GM18511 (cell line): ENCODE results near the gene KLC3.

Source experiments
- ATAC-seq: cut with Tn5 transposase; IDR thresholded peaks from one replicate; pipeline ENCODE4 v1.9.1; 2021; ENCODE audit warnings: mild to moderate bottlenecking, moderate library complexity; ENCODE audit not compliant: unreplicated experiment

Gene KLC3

GRCh38 chr19:45348367-45349125 is 8.0 kb downstream of the KLC3 start:
- ATAC-seq = no peak

DNA sequence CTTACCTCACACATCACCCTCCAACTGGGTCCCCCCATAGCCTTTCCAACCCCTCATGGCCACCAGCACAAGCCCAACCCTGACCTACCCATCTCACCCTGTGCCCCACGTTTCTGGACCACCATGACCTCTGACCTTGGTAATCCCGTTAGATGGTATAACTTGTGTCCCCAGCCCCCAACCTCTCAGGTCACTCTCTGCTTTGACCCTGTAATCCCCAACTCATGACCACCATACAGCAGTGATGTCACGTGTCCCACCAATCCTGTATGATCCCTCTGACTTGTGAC is 8.5 kb downstream of the KLC3 start:
- ATAC-seq = no peak

GRCh38 chr19:45349430-45349941 is 8.9 kb downstream of the KLC3 start:
- ATAC-seq = no peak

DNA sequence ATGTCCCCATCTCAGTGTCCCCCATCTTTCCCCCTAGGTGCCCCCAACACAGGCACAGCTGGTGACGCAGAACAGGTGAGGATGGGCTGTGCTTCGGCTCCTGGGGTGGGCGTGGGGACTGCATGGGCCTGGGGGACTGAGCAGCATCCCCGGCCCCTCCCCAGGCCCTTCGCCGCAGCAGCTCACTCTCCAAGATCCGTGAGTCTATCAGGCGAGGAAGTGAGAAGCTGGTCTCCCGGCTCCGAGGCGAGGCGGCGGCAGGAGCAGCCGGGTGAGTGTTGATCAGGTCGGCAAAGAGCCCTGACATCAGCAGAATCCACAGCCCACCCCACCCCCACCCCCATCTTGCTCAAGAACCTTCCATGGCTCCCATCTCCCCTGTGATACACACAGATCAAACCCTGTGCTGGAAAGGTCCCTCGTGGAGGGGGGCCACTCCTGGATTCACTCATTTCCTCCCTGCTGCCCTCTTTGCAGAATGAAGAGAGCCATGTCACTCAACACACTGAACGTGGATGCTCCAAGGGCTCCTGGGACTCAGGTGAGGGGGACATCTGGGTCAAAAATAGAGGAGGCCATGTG is 10.0 kb downstream of the KLC3 start:
- ATAC-seq = no peak

DNA sequence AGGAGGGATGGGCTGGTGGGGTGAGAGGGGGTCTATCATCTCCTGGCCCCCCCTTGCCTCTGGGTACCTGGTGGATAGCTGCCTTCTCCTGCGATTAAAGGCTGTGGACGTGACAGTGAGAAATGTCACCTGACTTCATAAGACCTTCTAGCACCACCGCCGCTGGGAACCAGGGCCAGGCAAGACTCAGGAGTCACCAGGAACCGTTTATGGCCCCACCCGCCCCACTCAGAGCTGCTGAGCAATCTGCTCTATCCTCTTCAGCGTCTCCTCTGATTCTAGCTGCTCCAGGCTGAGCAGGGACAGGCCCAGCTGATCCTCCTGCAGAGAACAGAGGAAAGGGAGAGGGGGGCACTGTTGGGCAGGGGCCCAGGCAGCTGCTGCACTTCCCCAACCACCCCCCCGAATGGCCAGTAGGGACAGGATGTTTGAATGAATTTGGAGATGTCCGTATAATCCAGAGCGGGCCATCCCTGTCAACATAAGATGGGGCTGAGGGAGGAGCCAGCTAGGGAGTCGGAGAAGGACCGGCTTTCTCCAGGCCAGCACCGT is 10.9 kb downstream of the KLC3 start:
- no peak for ATAC-seq

DNA sequence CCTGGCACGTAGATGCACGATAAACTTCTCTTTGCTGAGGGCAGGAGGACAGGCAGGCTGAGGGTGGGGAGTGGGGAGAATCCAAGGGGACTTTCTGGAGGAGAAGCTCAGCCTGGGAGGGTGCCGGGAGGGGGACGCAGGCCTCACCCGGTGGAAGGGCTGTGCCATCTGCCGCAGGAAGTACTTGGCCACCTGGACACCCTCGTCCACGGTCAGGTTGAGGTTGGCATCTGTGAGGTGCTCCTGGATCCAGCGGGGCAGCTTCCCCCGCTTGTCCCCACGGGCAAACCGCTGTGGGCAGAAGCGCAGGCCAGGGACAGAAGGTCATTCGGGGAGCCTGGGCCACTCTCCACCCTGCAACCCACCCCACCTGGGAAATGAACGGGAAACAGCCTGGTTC is 11.5 kb downstream of the KLC3 start:
- no peak for ATAC-seq

DNA sequence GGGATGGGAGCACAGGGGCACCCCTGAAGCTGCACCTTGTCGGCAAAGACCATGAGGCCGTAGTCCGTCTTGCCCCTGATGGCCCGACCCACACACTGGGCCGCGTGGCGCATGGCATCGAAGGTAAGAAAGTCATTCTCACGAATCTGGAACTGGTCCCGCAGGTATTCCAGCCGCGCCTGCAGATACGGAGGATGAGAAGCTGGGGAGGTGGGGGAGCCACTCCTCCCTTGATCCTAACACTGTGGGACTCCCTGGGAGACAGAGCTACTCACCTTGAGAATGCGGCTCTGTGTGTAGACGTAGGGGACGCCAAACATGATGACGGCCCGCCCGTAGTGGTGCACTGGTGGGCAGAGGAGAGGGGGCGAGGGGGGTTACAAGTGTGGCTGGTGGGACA is 11.9 kb downstream of the KLC3 start:
- ATAC-seq = no peak

DNA sequence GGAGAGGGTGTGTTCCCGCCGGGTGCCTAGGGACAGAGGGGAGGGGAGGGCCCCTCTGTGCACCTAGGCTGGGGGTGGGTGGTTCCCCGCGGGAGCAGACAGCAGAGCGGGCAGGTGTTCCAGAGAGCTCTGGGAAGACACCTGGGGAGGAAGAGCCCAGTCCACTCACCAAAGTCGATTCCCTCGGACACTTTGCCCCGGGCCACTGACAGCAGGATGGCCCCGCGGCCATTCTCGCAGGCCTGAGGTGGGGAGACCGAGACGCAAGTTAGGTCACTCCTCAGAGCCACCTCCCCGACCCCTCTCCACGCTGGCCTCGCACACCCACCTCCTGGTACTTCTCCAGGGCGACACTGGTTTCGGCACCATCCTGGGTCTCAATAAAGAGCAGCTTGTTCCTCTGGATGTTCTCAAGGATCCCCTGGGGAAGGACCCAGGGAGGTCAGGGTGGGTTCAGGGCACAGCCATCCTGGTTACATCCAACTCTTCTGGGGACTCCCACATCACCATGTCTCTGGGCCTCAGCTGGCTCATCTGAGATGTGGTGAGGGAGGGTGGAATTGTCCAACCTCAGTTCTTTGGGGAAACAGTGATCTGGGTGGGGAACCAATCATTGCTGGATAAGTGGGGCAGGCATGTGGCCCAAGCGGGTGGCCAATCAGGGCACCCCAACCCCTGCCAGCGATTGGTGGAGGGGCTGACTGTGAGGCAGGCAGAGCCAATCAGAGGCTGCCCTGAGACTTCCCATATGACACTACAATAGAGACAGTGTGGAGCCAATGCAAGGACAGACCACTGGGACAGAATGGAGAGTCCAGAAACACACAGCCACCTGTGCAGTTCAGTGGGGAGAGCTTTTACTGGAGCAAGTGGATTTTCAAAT is 12.6 kb downstream of the KLC3 start:
- ATAC-seq = no peak

DNA sequence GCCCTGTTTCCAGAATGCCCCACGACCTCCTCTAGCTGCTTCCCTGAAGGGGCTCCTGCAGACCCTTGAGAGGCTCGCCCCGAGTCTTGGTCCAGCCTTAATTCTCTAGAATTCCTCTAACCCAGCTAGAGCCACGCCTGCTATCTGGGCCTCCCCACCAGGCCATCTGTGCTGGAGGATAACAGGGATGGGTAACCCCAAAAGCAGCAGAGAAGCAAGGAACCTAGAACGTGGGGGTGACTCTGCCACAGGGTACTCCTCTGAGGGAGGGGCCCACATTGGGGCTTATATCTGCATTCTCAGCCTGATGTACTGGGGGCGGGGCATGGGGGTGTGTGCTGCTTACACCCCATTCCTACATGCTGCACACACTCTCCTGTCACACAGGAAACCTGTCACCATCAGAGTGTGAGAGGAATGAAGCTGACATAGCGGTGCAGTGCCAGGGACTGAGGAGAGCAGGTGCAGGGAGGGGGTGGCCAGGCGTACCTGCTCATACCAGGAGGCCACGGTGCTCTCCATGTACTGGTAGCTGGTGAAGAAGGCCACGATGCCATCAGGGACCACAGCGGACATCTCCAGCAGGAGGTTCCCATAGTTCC is 13.8 kb downstream of the KLC3 start:
- ATAC-seq = no peak

- ATAC-seq = no peak
These were observed 14.9 kb downstream of the KLC3 start for GRCh38 chr19:45355402-45355801.

GRCh38 chr19:45355910-45356309 is 15.4 kb downstream of the KLC3 start:
- ATAC-seq = no peak

DNA sequence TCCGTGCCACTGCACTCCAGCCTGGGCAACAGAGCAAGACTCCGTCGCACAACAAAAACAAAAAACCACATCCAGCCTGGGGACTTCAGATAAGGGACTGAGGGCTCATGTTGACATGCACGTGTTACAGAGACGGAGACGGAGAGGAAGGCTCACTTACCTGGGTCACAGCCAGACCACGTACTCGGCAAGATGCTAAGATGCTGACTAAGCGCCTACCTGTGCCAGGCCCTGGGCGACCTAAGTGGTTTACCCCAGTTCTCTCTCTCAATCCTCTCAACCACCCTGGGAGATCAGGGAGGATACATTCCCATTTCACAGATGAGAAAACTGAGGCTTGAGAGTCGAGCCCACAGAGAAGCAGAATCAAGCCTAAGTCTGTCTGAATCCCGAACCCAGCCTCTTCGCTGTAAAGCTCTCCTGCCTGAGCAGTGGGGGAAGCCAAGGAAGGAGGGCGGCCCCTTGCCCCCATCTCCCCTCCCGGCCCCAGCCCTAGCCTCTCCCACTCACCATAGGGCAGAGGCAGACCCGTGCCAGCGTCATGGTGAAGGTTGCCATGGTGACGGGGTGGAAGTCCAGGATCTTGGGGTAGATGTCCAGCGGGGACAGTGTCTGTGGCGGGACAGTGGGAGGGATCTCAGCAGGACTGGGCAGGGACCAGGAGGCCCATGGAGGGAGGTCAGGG is 16.4 kb downstream of the KLC3 start:
- no peak for ATAC-seq

- ATAC-seq = no peak
These were observed 16.9 kb downstream of the KLC3 start for GRCh38 chr19:45357445-45357783.

- ATAC-seq = no peak
These were observed 17.8 kb downstream of the KLC3 start for GRCh38 chr19:45358213-45358792.

DNA sequence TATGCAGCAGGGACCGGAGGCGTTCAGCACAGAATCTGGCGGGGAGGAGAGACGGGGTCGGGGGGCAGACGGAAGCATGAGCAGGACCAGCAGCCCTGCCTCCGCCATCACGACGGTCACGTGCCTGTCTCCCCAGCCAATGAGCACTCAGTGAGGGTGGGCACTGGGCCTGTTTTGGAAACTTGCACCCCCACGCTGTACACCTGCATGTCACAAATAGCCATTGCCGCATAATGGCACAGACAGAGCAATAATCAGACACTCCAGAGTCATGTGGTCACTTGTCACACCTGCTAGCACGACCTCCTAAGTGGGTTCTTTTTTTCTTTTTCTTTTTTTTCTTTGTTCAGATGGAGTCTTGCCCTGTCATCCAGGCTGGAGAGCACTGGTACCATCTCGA is 21.1 kb downstream of the KLC3 start:
- ATAC-seq = no peak

DNA sequence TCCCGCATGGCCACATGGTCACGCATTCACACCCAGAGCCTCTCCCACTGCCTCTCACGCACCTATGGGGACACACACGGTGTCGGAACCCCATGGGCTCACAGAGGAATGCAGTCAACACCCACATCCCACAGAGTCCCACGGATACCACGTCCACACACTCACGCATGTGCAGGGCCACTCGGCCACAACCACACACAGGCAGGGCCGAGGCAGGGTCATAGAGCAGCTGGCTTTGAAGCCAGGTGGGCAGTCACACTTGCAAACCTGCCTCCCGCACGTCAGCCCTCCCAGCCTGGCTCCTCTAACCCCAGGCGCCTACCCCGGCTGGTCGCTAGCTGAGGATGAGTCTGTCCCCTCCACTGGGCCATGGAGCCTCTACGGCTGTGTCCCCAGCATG is 21.7 kb downstream of the KLC3 start:
- ATAC-seq = no peak

GRCh38 chr19:45363861-45364459 is 23.4 kb downstream of the KLC3 start:
- ATAC-seq = no peak

- no peak for ATAC-seq
These were observed 24.1 kb downstream of the KLC3 start for GRCh38 chr19:45364696-45365095.

DNA sequence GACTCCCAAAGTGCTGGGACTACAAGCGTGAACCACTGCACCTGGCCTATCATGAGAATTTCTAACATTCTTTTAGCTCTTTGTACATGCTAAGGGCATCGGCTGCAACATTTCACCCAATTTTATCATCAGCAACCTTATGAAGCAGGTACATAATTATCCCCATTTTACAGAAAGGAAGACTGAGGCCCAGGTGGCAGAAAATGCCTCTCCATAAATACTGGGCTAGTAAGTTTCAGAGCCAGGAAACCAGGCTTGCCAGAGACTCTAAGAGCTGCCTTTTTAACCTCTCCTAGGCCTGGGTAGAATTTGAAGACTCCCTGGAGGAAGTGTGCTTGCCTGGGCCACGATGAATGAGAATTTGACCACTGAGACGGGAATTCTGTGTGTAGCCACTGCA is 27.6 kb downstream of the KLC3 start:
- ATAC-seq = no peak

DNA sequence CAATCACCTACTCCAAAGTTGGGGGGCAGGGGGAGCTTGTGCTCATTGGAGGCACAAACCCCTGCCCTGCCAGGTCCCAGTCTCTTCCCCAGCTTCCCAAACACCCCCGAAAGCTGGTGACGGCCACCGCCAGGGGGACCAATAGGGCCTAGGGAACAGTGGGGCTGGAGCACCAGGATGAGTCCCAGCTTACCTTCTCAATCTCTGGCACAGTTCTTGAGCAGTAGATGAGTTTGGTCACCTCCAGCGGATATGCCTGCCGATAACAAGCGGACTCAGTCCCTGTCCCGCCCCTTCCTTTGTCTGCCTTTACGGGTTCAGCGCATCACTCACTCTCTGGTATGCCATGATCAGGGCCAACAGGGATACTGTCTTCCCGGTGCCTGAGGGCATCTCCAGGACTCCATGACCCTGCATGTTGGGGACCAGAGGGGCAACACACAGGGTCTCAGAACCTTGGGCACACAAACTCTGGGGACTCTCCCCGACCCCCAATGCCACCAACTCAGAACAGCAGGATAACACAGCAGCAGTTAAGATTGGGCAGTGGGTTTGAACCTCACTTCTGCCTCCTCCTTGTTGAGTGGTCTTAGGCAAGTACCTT is 28.3 kb downstream of the KLC3 start:
- no peak for ATAC-seq
